Body of pancreas (tissue), 4 donors: ENCODE results near the gene GLRA2.

Experiments
- CTCF ChIP-seq, 7 experiments: fragments of 450-650 bp in 4 of 7; fragments of 200-600 bp in 3 of 7; sonication (generic) in 3 of 7; IDR thresholded peaks; one replicate each; pipeline ENCODE4 v1.5.1; 2016 to 2019; ENCODE audit warnings: antibody characterized with exemption in 7 of 7
- POLR2A ChIP-seq, 3 donors: fragments of 450-650 bp; IDR thresholded peaks; one replicate each; pipeline ENCODE4 v1.6.1; 2016; ENCODE audit warnings: antibody characterized with exemption in 3 of 3, mild to moderate bottlenecking in 2 of 3

- TF ChIP-seq CTCF (IDR thresholded peaks at IDR 0.05) (no peak), POLR2A (IDR thresholded peaks at IDR 0.05) (no peak)
These were observed 112.6 kb downstream of the GLRA2 start for GRCh38 chrX:14641681-14642655.
